HL-60/S4 (cell line): ENCODE measurements around the gene TMCC2.
"Not testable (repeated sequence)": the region's sequence is repeated elsewhere in the genome, so short reads cannot be mapped to it uniquely, and the experiment has no call there.

ENCODE experiments used
- in situ Hi-C: fragments of 300-500 bp; cut with MboI; formaldehyde crosslinking; loops from 2 replicates; pipeline ENCODE4 v1.14.3; 2022; ENCODE audit warnings: low sequenced_read_pairs

TMCC2 gene

DNA sequence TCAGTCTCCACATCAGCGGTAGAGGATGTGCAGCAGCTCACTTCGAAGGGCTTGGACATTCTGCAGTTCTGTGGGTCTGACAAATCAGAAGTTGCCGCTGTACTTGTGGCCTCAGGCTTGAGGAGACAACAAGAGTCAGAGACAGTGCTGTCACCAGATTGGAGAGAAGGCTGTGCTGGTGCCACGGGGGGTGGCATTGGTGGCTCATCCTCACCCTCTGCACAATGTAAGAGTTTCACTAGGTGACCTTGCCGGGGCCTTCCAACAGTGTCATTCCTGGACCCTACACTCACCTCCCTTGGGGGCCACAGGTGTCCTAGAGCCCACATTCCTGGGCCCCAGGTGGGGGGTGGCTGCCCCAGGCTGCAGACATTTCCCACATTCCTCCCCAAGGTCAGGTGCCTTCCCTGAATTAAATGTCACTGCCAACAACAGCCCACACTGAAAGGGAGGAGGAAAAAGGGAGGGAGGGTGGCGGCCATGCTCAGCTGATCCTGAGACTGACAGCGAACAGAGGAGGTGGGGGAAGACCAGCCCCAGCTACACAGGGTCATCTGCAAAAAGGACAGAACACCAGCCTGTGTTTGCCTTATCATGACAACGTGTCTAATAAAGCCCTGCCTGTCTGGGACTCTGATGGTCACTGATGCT lies 46.4 kb downstream of the TMCC2 start:
- in situ Hi-C loops, result no loop called here

GRCh38 chr1:205275133-205275532 lies 47.4 kb downstream of the TMCC2 start:
- in situ Hi-C loops, result loop anchor here (5.0 kb wide), 1 partner anchor 47 kb away; the partner anchor contains the start of gene NUAK2

GRCh38 chr1:205275916-205276688 lies 48.4 kb downstream of the TMCC2 start:
- in situ Hi-C loops, result loop anchor here (5.0 kb wide), 1 partner anchor 46 kb away; the partner anchor contains the start of gene NUAK2

- in situ Hi-C loops, result loop anchor here (5.0 kb wide), 1 partner anchor 46 kb away; the partner anchor contains the start of gene NUAK2
Observed at GRCh38 chr1:205276689-205277065, 48.9 kb downstream of the TMCC2 start.

- in situ Hi-C loops, result loop anchor here (5.0 kb wide), 1 partner anchor 42 kb away; the partner anchor contains the start of gene NUAK2
Observed at GRCh38 chr1:205279986-205280385, 52.2 kb downstream of the TMCC2 start.

DNA sequence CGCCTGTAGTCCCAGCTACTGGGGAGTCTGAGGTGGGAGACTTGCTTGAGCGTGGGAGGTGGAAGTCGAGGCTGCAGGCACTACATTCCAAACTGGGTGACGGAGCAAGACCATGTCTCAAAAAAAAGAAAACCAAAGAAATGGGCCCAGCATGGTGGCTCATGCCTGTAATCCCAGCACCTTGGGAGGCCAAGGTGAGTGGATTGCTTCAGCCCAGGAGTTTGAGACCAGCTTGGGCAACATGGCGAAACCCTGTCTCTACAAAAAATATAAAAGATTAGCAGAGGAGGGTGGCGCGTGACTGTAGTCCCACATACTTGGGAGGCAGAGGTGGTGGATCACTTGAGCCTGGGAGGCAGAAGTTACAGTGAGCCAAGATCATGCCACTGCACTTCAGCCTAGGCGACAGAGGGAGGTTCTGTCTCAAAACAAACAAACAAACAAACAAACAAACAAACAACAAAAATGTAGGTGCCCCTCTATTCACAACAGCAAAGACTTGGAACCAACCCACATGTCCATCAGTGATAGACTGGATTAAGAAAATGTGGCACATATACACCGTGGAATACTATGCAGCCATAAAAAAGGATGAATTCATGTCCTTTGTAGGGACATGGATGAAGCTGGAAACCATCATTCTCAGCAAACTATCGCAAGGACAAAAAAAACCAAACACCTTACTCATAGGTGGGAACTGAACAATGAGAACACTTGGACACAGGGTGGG lies 53.1 kb downstream of the TMCC2 start:
- in situ Hi-C loops, result not testable (repeated sequence)

DNA sequence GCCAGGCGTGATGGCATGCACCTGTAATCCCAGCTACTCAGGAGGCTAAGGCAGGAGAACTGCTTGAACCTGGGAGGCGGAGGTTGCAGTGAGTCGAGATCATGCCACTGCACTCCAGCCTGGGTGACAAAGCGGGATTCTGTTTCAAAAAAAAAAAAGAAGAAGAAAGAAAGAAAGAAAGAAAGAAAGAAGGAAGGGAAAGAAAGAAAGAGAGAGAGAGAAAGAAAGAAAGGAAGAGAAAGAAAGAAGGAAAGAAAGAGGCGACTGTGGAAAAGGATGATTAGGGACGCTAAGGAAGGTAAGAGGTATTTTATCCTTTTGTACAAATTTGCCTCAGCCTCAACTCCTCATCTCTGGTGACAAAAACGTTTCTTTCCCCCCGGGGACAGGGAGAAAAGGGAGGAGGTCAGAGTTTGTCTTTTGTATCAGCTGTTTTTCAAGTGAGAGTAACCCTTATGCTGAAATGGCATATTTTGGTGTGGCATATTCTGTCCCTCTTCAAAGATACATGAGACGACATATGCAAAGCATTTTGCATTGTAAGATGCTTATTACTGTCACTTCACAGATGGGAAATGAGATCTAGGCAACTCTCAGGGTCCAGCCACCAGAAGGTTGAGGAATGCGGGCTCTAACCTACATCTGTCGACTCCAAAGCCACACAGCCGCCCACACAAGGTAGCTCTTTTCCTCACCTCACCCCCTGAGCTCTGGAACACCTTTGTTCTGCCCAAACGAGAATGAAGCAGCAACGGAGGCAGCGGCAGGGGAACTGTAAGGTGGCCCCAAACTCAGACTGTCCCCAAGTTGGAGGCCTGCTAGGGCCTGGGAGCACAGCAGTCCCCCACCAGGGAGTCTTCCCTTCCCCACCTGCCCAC lies 55.8 kb downstream of the TMCC2 start:
- in situ Hi-C loops, result no loop called here

GRCh38 chr1:205284420-205285144 lies 56.8 kb downstream of the TMCC2 start:
- in situ Hi-C loops, result no loop called here

GRCh38 chr1:205285381-205286101 lies 57.8 kb downstream of the TMCC2 start:
- in situ Hi-C loops, result no loop called here

DNA sequence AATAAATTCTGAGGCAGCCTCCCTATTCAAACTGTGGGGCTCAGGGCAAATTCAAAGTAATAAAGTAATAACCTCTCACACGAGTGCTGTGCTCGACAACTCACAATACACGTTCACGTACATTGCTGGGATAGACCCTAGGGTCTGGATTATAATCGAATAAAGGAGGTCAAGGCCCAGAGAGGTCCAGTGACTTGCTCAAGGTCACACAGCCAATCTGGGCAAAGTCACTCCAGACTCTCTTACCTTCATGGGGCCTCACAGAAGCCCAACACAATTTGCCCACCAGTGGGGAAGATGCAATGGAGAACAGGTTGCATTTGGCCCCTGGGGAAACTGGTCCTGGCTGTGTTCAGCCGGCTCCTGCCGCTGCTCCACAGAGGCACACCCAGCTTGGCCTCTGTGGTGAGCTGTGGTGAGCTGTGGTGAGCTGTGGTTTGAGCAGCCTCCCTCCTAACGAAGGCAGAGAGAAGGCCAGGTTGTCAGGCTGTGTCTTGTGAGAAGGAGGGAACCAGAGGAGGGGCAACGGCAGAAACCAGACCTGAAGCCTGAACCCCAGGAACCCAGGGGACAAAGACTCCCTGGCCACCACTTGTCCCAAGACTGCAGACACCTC lies 58.7 kb downstream of the TMCC2 start:
- in situ Hi-C loops, result no loop called here

GRCh38 chr1:205287076-205287475 lies 59.3 kb downstream of the TMCC2 start:
- in situ Hi-C loops, result no loop called here

DNA sequence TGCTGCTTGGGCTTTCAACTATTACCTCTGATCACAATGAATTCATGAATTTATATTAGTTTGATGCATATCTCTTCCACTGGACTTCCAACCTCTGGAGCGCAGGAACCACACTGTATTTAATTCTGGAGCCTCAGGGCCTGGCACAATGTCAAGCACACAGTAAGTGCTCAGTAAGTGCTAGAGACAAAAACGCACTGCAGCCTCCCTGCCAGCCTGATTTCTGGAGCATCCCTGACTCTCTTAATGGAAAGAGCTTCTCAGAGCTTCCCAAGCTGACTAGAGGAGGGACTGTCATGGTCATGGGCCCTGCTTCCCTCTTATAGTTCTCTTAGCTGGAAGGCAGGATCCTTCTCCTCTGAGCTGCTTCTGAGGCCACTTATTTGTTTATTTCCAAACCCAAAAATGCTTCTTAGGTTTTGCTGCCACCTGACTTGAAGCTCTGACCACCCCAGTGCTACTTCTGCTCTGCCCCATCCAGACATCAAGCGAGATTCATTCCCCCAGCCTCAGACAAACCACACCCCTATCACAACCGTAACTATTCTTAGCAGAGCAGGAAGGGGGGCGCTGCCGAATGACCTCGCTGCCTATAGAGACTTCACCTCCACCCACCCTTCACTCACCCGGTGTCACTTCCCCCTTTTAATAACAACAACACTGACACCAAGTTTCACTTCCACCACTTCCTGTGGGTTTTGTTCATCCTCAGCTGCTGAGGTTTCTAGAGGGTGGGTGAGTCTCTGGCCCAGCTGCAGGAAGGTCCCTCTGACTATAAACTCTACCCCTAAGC lies 60.2 kb downstream of the TMCC2 start:
- in situ Hi-C loops, result no loop called here

GRCh38 chr1:205291596-205291995 lies 63.9 kb downstream of the TMCC2 start:
- in situ Hi-C loops, result no loop called here

GRCh38 chr1:205293350-205294074 lies 65.8 kb downstream of the TMCC2 start:
- in situ Hi-C loops, result no loop called here

GRCh38 chr1:205294175-205294917 lies 66.6 kb downstream of the TMCC2 start:
- in situ Hi-C loops, result no loop called here

GRCh38 chr1:205294934-205295333 lies 67.2 kb downstream of the TMCC2 start:
- in situ Hi-C loops, result no loop called here

DNA sequence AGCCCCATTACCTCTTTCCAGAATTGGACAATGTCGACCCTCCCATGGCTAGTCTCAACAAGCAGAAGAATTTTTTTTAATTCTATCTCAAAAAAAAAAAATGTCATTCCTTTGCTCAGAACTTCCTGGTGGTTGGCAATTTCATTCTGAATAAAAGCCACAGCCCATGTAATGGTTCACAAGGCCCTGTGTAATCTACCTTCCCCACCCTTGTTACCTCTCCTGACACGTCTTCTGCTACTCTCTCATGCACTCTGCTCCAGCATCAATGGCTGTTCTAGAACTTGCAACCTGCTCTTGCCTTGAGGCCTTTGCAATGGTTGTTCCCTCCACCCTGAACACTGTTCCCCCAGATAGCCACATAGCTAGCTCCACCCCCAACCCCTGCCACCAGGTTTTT lies 68.4 kb downstream of the TMCC2 start:
- in situ Hi-C loops, result no loop called here
